Epithelial cell of esophagus (primary cell): ENCODE results near the gene ZNF787.

Experiments used
- DNase-seq: peaks from one replicate; pipeline ENCODE4 v3.0.0; 2010; ENCODE audit warnings: low read depth
- H3K4me3 ChIP-seq: 2 replicates; pipeline ENCODE4 v1.5.1; 2011; ENCODE audit warnings: mild to moderate bottlenecking, low read length, control low read depth
- CTCF ChIP-seq: IDR thresholded peaks from 2 replicates; pipeline ENCODE4 v1.5.1; 2011; ENCODE audit warnings: low read depth, mild to moderate bottlenecking, low read length, control low read depth, inconsistent platforms; ENCODE audit not compliant: insufficient read depth; ENCODE audit errors: missing control alignments

Gene ZNF787

GRCh38 chr19:56144831-56145230, 23.7 kb upstream of the ZNF787 start:
- no peak for TF ChIP-seq CTCF
- DNase-seq, result no peak
- no peak overlapping the region for H3K4me3 ChIP-seq

GRCh38 chr19:56144376-56144775, 23.3 kb upstream of the ZNF787 start:
- H3K4me3 ChIP-seq, result no peak overlapping the region
- DNase-seq, result no peak
- TF ChIP-seq CTCF, result no peak

GRCh38 chr19:56142897-56143434, 21.9 kb upstream of the ZNF787 start:
- TF ChIP-seq CTCF, result no peak
- DNase-seq, result no peak
- H3K4me3 ChIP-seq, result no peak overlapping the region

- no peak for TF ChIP-seq CTCF
- peak overlapping the region; percentile 61 for H3K4me3 ChIP-seq
- DNase-seq, result peak; percentile 31
Measured at GRCh38 chr19:56142087-56142787, 21.1 kb upstream of the ZNF787 start.

- no peak for TF ChIP-seq CTCF
- no peak for DNase-seq
- H3K4me3 ChIP-seq, result peak overlapping the region; percentile 61
Measured at GRCh38 chr19:56141417-56141993, 20.4 kb upstream of the ZNF787 start.

- peak within 1 kb of the TSS; percentile 61 for H3K4me3 ChIP-seq
- peak; percentile 99 for DNase-seq
- no peak for TF ChIP-seq CTCF
Measured at GRCh38 chr19:56140583-56141416, 19.7 kb upstream of the ZNF787 start, which contains the start of gene ZNF444. Gene ZNF444 (plus strand): TSS chr19:56141287. CDS start chr19:56146912, 5,625 bp downstream.
